ENCODE data around the gene KRTAP10-3.

Gene KRTAP10-3

DNA sequence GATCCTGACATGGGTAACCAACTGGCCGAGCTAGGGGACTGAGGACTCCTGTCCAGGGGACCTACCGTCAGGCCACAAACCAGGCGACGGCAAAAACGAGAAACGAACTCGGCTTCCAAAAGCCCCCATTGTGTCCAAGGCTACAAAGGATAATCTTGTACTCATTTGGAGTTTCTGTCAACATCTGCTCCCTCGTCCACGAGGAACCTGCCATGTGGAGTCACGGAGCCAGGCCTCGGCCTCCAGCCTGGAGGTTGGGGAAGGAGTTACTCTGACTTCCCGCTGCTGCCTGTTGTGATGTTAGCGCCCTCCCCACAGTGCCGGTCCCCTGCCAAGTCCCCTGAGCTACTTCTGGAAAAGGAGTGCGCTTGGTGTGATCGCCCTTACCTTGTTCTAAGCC is 25.9 kb downstream of the KRTAP10-3 start:
- WGBS, 2 experiments (ENCODE audit: insufficient coverage in 2 of 2) = 91 to 93% methylated on average over 16 of the region's 16 CpGs
- H3K9me3 ChIP-seq (ENCODE audit: control insufficient read depth, low read length) = no peaks in the 10 kb centered on the region
- no peaks in the 10 kb centered on the region for H3K4me1 ChIP-seq (ENCODE audit: control insufficient read depth, insufficient read depth, low read length, poor library complexity, severe bottlenecking)
- H3K4me3 ChIP-seq (ENCODE audit: extremely low read depth, insufficient read depth, low read length, poor library complexity, severe bottlenecking) = no peak overlapping the region
- H3K27ac ChIP-seq (ENCODE audit: low read depth, low read length, severe bottlenecking) = no peak overlapping the region
- H3K36me3 ChIP-seq (ENCODE audit: control insufficient read depth, insufficient read depth, low read length) = no peaks in the 10 kb centered on the region

DNA sequence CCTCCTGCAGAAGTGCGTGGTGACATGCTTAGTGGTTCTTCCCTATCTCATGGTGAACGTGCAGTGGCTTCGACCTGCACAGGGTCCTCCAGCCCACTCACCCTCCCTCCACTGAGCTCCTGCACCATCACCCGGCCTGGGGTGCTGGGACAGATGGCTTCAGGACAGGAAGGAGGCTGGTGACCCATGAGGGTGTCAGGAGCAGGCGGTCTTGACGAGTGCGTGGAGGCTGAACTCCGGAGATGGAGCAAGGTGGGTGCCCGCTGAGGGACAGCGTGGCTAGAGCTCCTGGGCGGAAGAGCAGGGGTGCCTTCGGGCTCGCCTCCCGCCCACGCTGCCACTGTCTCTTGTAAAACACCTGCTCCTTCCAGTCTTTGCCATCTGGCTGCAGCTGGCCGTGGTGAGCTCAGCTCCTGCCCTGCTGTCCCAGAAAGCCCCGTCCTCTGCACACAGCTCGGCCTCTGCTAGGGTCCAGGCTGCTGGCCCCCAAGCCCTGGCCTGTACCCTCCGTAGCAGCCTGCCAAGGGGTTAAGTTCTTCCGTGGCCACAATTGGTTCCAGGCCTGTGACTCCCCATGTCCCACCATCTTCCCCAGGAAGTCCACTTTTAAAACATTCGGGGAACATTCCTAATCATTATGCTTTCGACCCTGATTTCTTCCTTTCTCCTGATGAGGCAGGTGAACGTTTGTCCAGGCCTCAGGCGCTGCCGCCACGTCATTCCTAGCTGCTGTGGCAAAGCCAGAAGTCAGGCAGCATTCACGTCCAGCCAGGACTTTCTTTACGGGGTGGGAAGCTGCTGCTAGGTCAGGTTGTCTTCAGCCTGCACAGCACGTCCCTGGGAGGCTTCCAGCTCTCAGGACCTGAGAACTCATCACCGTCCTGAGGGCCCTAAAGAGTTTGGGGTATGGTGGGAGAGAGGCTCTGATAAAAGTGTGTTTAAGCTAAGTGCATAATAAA is 26.7 kb downstream of the KRTAP10-3 start:
- Histone ChIP-seq H3K36me3 (ENCODE audit: control insufficient read depth, insufficient read depth, low read length) (no peaks in the 10 kb centered on the region), H3K27ac (ENCODE audit: low read depth, low read length, severe bottlenecking) (no peak overlapping the region), H3K4me3 (ENCODE audit: extremely low read depth, insufficient read depth, low read length, poor library complexity, severe bottlenecking) (no peak overlapping the region), H3K9me3 (ENCODE audit: control insufficient read depth, low read length) (no peaks in the 10 kb centered on the region), H3K4me1 (ENCODE audit: control insufficient read depth, insufficient read depth, low read length, poor library complexity, severe bottlenecking) (no peaks in the 10 kb centered on the region)
- WGBS, 2 experiments (ENCODE audit: insufficient coverage in 2 of 2) = 89 to 91% methylated on average over 22 to 29 of the region's 30 CpGs

DNA sequence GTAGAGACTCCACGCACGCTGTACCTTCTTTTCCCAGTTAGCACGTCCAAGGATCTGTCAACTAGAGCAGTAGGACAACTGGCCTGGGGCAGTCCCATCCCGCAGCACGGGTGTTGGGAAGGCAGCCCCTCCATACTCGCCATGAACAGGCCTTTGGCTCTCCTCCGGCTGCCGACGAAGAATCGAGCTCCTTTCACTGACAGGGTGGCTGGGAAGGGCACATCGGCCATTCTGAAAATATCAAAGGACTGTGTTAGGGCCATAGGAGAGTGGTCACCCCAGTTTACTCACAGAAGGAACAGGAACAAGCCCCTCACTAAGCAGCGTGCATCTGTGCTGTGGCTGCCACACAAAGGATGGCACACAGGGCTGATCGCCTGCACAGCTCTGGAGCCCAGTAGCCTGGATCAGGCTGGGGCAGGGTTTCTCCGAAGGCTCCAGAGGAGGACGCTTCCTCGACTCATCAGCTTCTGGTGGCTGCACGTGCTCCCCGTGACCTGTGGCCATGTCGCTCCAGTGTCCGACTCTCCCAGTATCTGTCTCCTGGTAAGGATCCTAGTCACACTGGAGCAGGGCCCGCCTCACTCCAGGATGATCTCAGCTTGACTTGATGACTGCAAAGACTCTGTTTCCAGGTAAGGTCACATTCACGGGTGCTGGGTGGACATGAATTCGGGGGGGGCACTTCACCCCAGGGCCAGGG is 27.5 kb downstream of the KRTAP10-3 start:
- Histone ChIP-seq H3K4me1 (ENCODE audit: control insufficient read depth, insufficient read depth, low read length, poor library complexity, severe bottlenecking) (no peaks in the 10 kb centered on the region), H3K4me3 (ENCODE audit: extremely low read depth, insufficient read depth, low read length, poor library complexity, severe bottlenecking) (no peak overlapping the region), H3K27ac (ENCODE audit: low read depth, low read length, severe bottlenecking) (no peak overlapping the region), H3K36me3 (ENCODE audit: control insufficient read depth, insufficient read depth, low read length) (no peaks in the 10 kb centered on the region), H3K9me3 (ENCODE audit: control insufficient read depth, low read length) (no peaks in the 10 kb centered on the region)
- 87 to 93% methylated on average over 23 of the region's 23 CpGs for WGBS, 2 experiments (ENCODE audit: insufficient coverage in 2 of 2)

DNA sequence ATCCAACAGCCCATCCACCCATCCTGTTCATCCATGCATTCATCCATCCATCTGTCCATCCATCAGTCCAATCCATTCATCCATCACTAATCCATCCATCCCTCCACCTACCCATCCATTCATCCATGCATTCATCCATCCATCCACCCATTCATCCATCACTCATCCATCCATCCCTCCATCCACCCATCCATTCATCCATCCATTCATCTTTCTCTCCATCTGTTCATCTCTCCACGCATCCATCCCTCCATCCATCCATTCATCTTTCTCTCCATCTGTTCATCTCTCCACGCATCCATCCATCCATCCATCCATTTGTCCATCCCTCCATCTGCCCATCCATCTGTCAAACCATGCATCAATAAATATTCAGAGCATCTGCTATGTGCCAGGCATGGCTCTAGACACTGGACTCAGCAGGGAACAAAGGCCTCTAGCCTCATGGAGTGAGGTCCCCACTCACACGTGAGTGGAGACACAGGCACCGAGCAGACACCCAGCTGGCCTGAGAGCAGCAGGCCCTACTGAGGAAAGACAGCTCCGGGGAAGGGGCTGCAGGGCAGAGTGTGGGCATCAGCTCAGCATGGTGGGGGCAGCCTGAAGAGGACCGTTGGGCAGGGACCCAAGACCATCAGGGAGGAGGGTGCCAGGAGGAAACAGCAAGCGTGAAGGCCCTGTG is 28.2 kb downstream of the KRTAP10-3 start:
- WGBS, 2 experiments (ENCODE audit: insufficient coverage in 2 of 2) = 90 to 91% methylated on average over 7 of the region's 7 CpGs
- no peak overlapping the region for H3K4me3 ChIP-seq (ENCODE audit: extremely low read depth, insufficient read depth, low read length, poor library complexity, severe bottlenecking)
- H3K36me3 ChIP-seq (ENCODE audit: control insufficient read depth, insufficient read depth, low read length) = no peaks in the 10 kb centered on the region
- H3K27ac ChIP-seq (ENCODE audit: low read depth, low read length, severe bottlenecking) = no peak overlapping the region
- no peaks in the 10 kb centered on the region for H3K4me1 ChIP-seq (ENCODE audit: control insufficient read depth, insufficient read depth, low read length, poor library complexity, severe bottlenecking)
- no peaks in the 10 kb centered on the region for H3K9me3 ChIP-seq (ENCODE audit: control insufficient read depth, low read length)

DNA sequence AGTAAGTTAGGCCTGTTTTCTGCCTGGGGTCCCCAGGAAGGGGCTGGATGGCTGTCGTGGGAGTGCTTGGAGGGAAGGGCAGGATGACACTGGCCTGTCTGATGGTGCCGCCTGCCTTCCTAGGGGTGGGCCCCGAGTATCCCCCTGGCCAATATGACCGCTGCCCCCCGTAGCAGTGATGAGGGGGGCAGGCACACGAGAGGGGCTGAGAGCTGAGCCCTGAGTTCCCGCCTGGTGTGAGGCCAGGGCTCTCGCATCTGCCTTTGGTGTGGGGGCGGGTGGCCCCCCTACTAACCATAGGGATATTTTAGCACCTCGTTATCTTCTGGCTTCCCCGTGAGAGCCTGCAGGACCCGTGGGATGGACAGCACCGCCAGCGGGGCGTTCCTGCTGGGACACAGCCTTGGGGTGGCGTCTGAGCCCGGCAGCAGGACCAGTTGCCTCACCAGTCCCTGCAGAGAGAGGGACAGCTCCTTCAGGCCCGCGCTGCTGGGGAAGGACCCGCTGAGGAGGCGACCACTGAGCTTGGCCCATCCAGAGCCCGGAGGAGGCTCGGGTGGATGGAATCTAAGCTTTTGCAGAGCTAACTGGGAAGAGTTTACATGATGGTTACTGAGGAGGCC is 29.0 kb downstream of the KRTAP10-3 start:
- WGBS, 2 experiments (ENCODE audit: insufficient coverage in 2 of 2) = 87 to 88% methylated on average over 21 to 23 of the region's 23 CpGs
- H3K9me3 ChIP-seq (ENCODE audit: control insufficient read depth, low read length) = no peaks in the 10 kb centered on the region
- H3K4me1 ChIP-seq (ENCODE audit: control insufficient read depth, insufficient read depth, low read length, poor library complexity, severe bottlenecking) = no peaks in the 10 kb centered on the region
- no peak overlapping the region for H3K4me3 ChIP-seq (ENCODE audit: extremely low read depth, insufficient read depth, low read length, poor library complexity, severe bottlenecking)
- no peaks in the 10 kb centered on the region for H3K36me3 ChIP-seq (ENCODE audit: control insufficient read depth, insufficient read depth, low read length)
- H3K27ac ChIP-seq (ENCODE audit: low read depth, low read length, severe bottlenecking) = no peak overlapping the region

DNA sequence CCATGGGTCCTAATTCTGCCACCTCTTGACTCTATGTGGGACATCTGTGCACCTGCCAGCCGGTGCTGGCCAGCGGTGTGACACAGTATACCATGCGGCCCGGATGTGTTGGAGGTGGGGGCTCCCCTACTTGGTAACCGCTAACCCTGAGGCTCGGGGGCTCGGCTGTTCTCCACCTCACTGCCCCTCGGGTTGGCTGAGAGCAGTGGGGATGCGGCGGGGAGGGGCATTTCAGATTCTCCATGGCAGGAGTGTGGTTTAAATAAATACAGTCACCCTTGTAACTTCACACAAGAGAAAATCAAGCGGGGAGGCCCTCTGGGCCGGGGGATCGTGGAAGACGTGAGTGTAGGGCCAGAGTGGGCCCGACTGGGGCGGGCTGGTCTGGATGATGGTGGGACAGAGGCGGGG is 29.6 kb downstream of the KRTAP10-3 start:
- H3K36me3 ChIP-seq (ENCODE audit: control insufficient read depth, insufficient read depth, low read length) = no peaks in the 10 kb centered on the region
- no peak overlapping the region for H3K4me3 ChIP-seq (ENCODE audit: extremely low read depth, insufficient read depth, low read length, poor library complexity, severe bottlenecking)
- no peak overlapping the region for H3K27ac ChIP-seq (ENCODE audit: low read depth, low read length, severe bottlenecking)
- no peaks in the 10 kb centered on the region for H3K4me1 ChIP-seq (ENCODE audit: control insufficient read depth, insufficient read depth, low read length, poor library complexity, severe bottlenecking)
- WGBS, 2 experiments (ENCODE audit: insufficient coverage in 2 of 2) = 93 to 96% methylated on average over 11 to 13 of the region's 17 CpGs
- H3K9me3 ChIP-seq (ENCODE audit: control insufficient read depth, low read length) = peaks cover 3% of the 10 kb centered on the region

DNA sequence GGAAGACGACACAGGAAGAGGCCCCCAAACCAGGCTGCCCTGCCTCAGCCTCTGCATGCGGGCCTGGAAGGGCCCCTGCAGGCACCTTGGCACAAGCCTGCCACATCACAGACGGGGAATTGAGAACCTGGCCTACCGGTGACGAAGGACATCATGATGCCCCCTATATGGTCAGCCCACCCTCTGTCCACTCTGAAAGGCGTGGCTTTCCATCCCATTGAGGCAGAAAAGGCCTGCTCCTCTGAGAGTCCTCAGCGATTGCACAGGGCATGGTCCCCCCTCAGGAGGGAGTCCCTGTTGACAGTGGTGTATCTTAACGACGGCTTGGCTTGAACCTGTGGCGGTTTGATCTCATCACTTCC is 30.0 kb downstream of the KRTAP10-3 start:
- peaks cover 3% of the 10 kb centered on the region for H3K9me3 ChIP-seq (ENCODE audit: control insufficient read depth, low read length)
- no peak overlapping the region for H3K4me3 ChIP-seq (ENCODE audit: extremely low read depth, insufficient read depth, low read length, poor library complexity, severe bottlenecking)
- H3K4me1 ChIP-seq (ENCODE audit: control insufficient read depth, insufficient read depth, low read length, poor library complexity, severe bottlenecking) = no peaks in the 10 kb centered on the region
- H3K36me3 ChIP-seq (ENCODE audit: control insufficient read depth, insufficient read depth, low read length) = no peaks in the 10 kb centered on the region
- H3K27ac ChIP-seq (ENCODE audit: low read depth, low read length, severe bottlenecking) = no peak overlapping the region
- WGBS, 2 experiments (ENCODE audit: insufficient coverage in 2 of 2) = 90 to 95% methylated on average over 9 to 10 of the region's 10 CpGs

DNA sequence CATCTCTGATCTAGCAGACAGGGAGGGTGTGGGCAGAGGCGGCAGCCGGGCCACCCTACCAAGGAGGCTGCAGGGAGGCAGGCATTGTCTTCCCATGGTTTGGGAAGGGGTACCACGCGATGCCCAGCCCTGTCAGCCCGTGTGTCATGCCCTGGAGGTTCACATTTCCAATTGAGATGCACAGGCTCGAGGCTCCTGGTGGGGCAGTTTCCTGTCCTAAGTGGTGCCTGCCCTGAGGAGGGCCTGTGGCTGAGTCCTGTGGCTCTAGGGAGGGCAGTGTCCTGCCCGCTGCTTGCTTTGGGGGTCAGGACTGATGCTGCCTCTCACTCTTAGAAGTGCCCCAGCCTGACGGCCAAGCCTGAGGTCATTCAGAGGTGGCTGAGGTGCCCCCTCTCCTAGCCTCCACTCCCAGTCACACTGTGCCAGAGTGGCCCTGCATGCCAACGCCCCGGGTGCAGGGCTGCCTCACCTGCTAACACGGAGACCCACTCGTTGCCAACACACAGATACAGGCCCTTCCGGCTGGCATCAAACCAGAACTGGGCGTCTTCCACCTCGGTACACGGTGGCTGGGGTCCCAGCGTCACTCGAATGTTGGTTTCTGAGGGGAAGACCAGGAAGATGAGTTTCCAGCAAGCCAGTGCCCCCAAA is 30.5 kb downstream of the KRTAP10-3 start:
- no peaks in the 10 kb centered on the region for H3K36me3 ChIP-seq (ENCODE audit: control insufficient read depth, insufficient read depth, low read length)
- H3K9me3 ChIP-seq (ENCODE audit: control insufficient read depth, low read length) = peaks cover 3% of the 10 kb centered on the region
- 85 to 92% methylated on average over 16 to 17 of the region's 18 CpGs for WGBS, 2 experiments (ENCODE audit: insufficient coverage in 2 of 2)
- no peaks in the 10 kb centered on the region for H3K4me1 ChIP-seq (ENCODE audit: control insufficient read depth, insufficient read depth, low read length, poor library complexity, severe bottlenecking)
- no peak overlapping the region for H3K4me3 ChIP-seq (ENCODE audit: extremely low read depth, insufficient read depth, low read length, poor library complexity, severe bottlenecking)
- H3K27ac ChIP-seq (ENCODE audit: low read depth, low read length, severe bottlenecking) = no peak overlapping the region

DNA sequence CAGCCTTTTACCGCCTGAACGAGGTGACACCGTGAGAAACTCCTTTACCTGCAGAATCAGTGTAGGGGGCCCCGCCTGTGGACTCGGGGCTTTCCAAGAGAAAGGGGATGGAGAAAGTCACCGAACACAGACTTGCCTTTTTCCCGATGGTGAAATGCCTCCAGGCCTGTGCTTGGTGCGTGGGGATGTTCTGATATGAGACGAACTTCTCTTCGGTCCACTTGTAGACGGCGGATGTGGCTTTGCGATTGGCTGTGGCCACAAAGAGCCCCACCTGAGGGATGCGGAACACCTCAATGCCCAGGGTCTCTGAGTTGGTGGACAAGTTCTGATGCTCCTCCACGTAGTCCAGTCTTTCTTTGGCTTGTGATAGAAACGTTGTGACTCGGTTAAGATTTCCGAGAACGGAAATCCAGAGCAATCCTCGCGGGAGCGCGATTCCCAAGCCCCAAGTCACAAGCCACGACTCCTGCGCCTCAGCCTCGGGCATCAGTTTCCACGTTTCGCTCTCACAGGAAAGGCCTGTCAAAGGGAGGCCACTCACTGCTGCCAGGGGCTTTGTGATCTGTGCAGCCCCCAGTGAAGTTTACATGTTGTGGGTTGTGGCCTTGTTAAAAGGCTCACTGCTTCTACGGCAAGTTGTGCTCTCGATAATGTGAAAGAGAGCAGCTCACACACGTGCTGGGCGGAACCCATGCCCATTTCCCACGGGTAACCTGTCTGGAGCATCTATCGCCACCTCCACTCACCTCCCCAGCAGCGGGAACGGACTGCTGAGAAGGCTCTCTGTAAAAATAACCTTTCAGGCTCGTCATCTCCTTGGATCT is 31.2 kb downstream of the KRTAP10-3 start:
- Histone ChIP-seq H3K4me1 (ENCODE audit: control insufficient read depth, insufficient read depth, low read length, poor library complexity, severe bottlenecking) (no peaks in the 10 kb centered on the region), H3K9me3 (ENCODE audit: control insufficient read depth, low read length) (peaks cover 3% of the 10 kb centered on the region), H3K4me3 (ENCODE audit: extremely low read depth, insufficient read depth, low read length, poor library complexity, severe bottlenecking) (no peak overlapping the region), H3K27ac (ENCODE audit: low read depth, low read length, severe bottlenecking) (no peak overlapping the region), H3K36me3 (ENCODE audit: control insufficient read depth, insufficient read depth, low read length) (no peaks in the 10 kb centered on the region)
- WGBS, 2 experiments (ENCODE audit: insufficient coverage in 2 of 2) = 93 to 96% methylated on average over 33 to 35 of the region's 37 CpGs

All from mesodermal cell (in vitro differentiated cells).